Activated CD8-positive, alpha-beta memory T cell treated with anti-CD3 and anti-CD28 coated beads for 36 hours (primary cell): ENCODE measurements around the gene ZSWIM4. TPM values are rescaled to one million over a fixed set of nuclear protein-coding genes. Genes with fewer than 3 reads are reported as not detected.
"Not testable (repeated sequence)": the region's sequence is repeated elsewhere in the genome, so short reads cannot be mapped to it uniquely, and the experiment has no call there.

Experiments
- CTCF ChIA-PET: fragments of 350-600 bp; sonication (Branson Sonifier 250); formaldehyde crosslinking; loops from one replicate; lab custom pipeline; 2021; ENCODE audit warnings: antibody characterized with exemption; lab: Charles Lee
- POLR2A ChIA-PET: fragments of 350-600 bp; sonication (Branson Sonifier 250); formaldehyde crosslinking; loops from one replicate; lab custom pipeline; 2021; ENCODE audit warnings: antibody characterized with exemption; lab: Charles Lee
- total RNA-seq, 2 experiments: library from RNA; stranded (reverse); gene quantifications; one replicate each; pipeline ENCODE4 v1.2.3, GENCODE V29; 2021

ZSWIM4 gene
- total RNA-seq, 2 experiments from 2014 or later = 4.9 to 5.8 TPM

DNA sequence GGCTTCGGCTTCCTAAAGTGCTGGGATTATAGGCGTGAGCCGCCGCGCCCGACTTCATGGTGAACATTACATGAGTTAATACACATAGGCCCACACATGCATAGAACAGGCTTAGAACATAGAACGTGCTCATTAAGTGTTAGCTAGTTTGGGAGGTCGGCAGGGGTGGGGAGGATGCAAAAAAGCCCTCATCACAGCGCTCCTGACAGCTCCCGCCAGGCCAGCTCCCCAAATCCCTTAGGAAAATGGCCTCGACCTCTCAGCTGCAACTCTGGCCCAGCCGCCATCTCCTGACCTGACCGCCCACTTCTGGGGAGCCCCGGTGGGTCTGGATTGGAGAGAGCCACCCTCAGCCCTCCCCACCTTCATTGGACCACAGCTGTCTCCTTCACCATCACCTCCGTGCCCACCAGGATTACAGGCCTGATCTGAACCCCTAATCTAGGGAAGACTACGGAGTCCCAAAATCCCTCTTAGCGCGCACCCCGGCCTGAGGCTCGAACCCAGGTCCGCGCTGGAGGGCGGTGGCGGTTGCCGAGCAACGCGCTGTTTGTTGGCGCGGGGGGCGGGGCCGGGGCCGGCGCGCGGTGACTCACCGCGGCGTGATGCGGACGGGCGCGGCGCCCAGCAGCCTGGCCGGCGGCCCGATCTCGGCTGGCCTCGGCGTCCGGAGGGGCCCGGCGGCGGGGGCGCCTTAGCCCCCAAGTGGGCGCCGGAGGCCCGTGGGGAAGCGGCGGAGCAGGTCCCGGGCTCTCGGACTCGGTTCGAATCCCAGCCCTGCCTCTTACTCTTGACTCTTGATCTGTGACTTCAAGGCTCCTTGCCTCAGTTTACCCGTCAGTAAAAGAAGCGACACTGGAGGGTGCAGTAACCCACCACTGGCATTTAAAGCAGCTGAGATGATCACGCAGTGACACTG, 55.0 kb downstream of the ZSWIM4 start:
- CTCF ChIA-PET = interaction anchor here (0.7 to 4.1 kb wide), 3 partner anchors 11 to 224 kb away, joined by 3 to 25 read pairs (median 4); no protein-coding TSS in a partner anchor
- POLR2A ChIA-PET = interaction anchor here (1.0 to 6.4 kb wide), 3 partner anchors 10 to 12 kb away, joined by 6 to 74 read pairs (median 8); no protein-coding TSS in a partner anchor

DNA sequence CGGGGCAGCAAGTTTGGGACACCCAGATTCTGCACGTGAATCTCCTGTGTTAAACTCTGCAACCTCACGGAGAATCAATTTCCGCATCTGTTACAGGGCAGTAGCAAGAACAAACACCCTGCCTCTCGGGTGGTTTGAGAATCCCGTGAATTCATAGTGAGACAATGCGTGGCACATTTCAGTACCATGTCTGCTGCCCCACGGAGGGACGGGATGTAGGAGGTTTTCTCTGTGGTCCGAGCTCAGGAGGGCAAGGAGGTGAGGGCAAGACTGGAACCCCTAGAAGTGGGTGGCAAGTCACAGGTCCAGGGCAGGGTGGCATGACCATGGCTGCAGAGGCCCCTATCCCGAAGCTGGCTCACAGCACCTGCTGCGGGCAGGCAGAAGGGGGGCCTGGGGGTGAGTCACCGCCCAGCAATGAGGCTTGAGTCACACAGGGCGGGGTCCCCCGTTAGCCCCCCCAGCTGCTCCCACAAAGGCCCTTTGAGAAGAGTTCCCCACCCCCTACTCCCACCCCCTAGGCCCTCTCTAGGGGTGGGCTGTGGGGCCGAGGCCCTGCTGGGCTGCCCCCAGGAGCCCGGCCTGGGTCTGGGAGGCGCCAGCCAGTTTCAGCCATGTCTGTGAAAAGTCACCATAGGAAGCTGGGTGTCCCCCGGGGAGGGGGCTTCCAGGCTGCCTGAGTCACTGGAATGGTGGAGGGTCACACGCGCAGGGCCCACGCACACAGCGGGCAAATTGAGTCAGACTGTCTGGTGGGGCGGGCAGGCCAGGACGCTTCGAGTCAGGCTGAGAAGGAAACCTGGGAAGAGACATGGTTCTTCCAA, 55.9 kb downstream of the ZSWIM4 start:
- ChIA-PET POLR2A (interaction anchor here (0.6 to 6.4 kb wide), 3 partner anchors 11 to 222 kb away, joined by 3 to 74 read pairs (median 8); no protein-coding TSS in a partner anchor), CTCF (interaction anchor here (0.7 to 4.1 kb wide), 2 partner anchors 10 to 223 kb away, joined by 4 to 25 read pairs; no protein-coding TSS in a partner anchor)

DNA sequence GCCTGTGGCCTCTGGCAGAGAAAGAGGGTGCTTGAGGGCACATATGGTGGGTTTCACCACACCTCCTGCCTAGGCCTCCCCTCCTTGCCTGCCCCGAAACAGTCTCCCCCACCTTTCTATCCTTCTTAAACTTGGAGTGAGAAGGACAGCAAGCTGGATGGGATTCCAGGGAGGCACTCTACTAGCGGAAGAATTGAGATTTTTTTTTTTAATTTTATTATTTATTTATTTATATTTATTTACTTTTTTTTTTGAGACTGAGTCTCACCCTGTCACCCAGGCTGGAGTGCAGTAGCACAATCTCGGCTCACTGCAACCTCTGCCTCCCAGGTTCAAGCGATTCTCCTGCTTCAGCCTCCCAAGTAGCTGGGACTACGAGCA, 56.5 kb downstream of the ZSWIM4 start:
- CTCF ChIA-PET = interaction anchor here (1.5 to 4.1 kb wide), 2 partner anchors 10 to 63 kb away, joined by 3 to 25 read pairs; no protein-coding TSS in a partner anchor
- POLR2A ChIA-PET = interaction anchor here (0.6 to 6.4 kb wide), 3 partner anchors 10 to 223 kb away, joined by 3 to 74 read pairs (median 8); no protein-coding TSS in a partner anchor

DNA sequence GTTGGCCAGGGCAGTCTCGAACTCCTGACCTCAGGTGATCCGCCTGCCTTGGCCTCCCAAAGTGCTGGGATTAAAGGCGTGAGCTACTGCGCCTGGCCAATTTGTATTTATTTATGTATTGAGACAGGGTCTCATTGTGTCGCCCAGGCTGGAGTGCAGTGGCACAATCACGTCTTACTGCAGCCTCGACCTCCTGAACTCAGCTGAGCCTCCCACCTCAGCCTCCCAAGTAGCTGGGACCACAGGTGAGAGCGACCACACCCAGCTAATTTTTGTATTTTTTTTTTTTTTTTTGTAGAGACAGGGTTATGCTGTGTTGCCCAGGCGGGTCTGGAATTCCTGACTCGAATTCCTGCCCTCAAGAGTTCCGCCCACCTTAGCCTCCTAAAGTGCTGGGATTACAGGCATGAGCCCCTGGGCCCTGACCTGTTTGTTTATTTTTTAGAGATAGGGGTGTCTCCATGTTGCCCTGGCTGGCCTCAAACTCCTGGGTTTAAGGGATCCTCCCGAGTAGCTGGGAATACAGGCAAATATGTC, 57.0 kb downstream of the ZSWIM4 start:
- POLR2A ChIA-PET = not testable (repeated sequence)
- CTCF ChIA-PET = interaction anchor here (1.5 to 4.1 kb wide), 2 partner anchors 9 to 64 kb away, joined by 3 to 25 read pairs; no protein-coding TSS in a partner anchor

DNA sequence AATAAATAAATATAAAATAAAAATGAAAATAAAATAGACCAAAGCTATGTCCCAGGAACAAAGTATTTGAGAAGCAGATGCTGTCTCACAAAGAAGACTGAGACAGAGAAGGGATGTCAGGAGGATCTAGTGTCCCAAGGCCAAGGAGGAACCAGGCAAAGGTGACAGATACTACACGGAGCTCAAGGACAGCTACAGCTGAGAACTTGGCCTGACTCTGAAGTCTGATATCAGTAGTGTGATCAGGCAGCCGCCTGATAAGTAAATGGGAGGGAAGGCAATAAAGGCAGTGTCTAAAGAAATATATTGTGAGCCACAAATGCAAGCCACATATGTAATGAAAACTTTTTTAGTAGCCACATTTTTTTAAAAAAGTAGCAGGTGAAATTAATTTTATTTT, 61.3 kb downstream of the ZSWIM4 start:
- CTCF ChIA-PET = interaction anchor here (0.9 to 1.0 kb wide), 2 partner anchors 15 to 17 kb away, joined by 3 to 4 read pairs; no protein-coding TSS in a partner anchor
- POLR2A ChIA-PET = no interaction called here

DNA sequence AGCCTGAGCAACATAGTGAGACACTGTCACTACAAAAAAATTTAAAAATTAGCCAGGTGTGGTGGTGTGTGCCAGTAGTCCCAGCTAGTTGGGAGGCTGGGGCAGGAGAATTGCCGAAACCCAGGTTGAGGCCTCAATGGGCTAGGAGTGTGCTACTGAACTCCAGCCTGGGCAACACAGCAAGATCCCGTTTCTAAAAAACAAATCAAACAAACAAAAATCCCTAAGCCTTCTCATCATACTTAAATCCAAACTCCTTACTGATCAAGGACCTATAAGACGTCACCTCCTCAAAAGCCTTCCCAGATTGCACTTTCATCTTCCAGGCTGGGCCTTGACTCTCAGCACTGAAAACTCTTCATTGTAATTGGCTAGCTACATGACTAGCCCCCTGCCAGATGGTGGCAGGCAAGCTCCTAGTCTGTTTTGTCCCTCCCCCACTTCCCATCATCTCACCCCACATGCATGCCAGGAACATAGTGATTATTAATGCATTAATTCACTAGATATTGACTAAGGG, 64.2 kb downstream of the ZSWIM4 start:
- CTCF ChIA-PET = interaction anchor here (4.0 to 8.6 kb wide), 2 partner anchors 9 to 74 kb away, joined by 25 to 103 read pairs; no protein-coding TSS in a partner anchor
- POLR2A ChIA-PET = interaction anchor here (0.6 to 0.9 kb wide), 2 partner anchors 9 to 94 kb away, joined by 3 to 6 read pairs; no protein-coding TSS in a partner anchor

DNA sequence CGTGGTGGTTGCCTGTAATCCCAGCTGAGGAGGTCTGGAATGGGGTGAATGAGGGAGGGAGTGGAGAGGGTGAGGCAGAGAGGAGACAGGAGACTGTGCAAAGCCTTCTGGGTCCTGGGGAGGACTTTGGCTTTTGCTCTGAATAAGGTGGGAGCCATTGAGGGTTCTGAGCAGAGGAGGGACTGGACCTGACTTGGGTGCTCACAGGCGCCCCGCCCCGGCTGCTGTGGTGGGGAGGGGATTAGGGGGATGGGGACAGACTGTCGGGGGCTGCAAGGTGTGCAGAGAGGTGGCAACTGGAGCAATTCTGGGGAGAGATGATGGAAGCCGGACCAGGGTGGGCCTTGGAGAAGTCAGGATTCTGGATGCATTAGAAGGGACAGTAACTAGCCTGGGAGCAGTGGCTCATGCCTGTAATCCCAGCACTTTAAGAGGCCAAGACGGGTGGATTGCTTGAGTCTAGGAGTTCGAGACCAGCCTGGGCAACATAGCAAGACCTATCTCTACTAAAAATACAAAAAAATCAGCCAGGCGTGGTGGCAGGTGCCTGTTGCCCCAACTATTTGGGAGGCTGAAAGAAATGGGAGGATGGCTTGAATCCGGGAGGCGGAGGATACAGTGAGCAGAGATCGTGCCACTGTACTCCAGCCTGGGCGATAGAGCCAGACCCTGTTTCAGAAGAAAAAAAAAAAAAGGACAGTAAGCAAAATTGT, 65.6 kb downstream of the ZSWIM4 start:
- CTCF ChIA-PET = interaction anchor here (1.3 to 8.6 kb wide), 7 partner anchors 10 to 212 kb away, joined by 5 to 103 read pairs (median 16); partner anchors contain the start of gene MISP3
- POLR2A ChIA-PET = interaction anchor here (0.7 to 4.0 kb wide), 7 partner anchors 10 to 1440 kb away, joined by 3 to 54 read pairs (median 8); a partner anchor contains a TSS

DNA sequence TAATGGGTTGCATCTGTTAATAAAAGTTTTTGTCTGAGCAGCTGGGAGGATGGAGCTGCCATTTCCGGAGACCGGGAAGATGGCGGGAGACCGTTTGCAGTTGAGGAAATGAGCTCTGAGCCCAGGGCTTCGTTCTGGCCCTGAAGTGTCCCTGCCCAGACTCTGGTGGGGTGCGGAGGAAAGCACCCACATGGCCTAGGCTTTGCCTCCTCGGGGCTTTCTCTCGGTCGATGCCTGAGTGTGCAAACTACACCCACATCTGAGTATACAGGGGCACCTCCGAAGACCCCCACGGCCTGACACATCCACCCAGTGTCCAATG, 66.1 kb downstream of the ZSWIM4 start:
- ChIA-PET CTCF (interaction anchor here (1.2 to 8.6 kb wide), 11 partner anchors 11 to 211 kb away, joined by 3 to 103 read pairs (median 8); partner anchors contain the start of genes MISP3 and ZSWIM4), POLR2A (interaction anchor here (0.7 to 4.0 kb wide), 7 partner anchors 10 to 1439 kb away, joined by 3 to 54 read pairs (median 8); a partner anchor contains a TSS)

DNA sequence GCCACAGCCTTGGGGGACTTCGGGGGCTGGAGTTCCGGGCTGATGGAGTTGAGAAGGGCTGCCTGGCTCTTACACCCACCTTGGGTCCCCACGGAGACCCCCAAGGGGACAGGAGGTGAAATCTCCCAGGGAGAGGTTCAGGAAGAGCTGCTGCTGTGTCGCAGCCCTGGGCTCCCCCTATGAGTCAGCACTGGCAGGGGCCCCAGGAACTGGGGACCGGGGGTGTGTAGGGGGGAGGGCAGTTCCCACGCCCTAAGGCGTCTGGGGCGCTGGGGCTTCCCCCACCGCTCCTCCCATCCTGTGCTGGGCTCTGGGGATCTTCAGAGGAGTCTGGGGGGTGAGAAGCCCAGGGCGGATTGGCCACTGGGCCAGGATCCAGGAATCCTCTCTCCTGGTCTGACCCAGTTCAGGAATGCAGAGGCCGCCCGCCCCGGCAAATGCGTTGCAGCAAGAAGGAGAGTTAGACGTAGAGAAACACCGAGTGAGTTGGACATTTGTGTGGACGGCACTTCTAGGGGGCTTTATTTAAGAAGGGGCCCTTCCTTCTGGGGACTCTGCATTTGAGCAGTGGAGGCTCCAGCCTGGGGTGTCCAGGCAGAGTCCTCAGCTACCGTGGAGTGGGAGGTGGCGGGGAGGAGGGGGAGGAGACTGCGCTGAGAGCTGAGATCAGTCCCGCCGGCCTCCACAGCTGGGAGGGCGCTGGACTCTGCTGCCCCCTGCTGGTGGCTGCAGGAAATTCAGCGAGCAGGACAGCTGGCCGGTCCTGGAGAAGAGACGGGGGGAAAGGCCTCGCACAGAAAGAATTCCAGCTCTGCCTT, 66.7 kb downstream of the ZSWIM4 start:
- POLR2A ChIA-PET = interaction anchor here (0.5 to 4.0 kb wide), 12 partner anchors 11 to 1969 kb away, joined by 3 to 54 read pairs (median 4); partner anchors contain the start of gene ZSWIM4
- CTCF ChIA-PET = interaction anchor here (0.5 to 8.6 kb wide), 21 partner anchors 9 to 249 kb away, joined by 3 to 103 read pairs (median 5); partner anchors contain the start of genes C19orf53, MISP3, MRI1 and ZSWIM4

DNA sequence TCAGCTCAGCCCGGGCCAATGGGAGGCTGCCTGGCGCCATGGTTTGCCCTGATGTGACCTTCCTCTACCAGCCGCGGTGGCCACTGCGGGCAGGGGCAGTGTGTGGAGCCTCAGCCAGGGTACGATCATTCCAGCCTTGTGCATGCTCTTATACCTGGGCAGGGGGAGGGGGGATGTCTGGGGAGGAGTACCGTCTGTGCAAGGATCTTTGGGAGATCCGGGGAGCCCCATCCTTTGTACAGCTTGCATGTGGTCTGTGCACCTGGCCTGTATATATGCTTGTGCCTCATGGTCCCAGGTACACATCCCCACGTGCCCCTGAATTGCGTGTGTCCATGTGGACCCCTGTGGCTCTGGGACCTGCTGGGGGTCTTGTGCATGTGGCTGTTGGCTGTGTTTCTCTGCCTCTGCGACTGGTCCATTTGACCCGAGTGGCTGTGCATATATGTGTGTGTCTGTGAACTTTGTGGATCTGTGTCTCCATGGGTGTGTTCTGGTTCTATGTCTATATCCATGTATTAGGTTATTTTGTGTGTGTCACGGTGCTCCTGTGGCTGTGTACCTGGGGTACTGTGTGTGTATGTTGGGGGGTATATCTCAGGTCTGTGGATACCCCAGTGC, 68.9 kb downstream of the ZSWIM4 start:
- POLR2A ChIA-PET = interaction anchor here (4.0 kb wide), 1 partner anchor 25 kb away, joined by 54 read pairs; no protein-coding TSS in a partner anchor
- CTCF ChIA-PET = interaction anchor here (0.9 to 8.6 kb wide), 4 partner anchors 17 to 586 kb away, joined by 3 to 103 read pairs (median 24); no protein-coding TSS in a partner anchor

DNA sequence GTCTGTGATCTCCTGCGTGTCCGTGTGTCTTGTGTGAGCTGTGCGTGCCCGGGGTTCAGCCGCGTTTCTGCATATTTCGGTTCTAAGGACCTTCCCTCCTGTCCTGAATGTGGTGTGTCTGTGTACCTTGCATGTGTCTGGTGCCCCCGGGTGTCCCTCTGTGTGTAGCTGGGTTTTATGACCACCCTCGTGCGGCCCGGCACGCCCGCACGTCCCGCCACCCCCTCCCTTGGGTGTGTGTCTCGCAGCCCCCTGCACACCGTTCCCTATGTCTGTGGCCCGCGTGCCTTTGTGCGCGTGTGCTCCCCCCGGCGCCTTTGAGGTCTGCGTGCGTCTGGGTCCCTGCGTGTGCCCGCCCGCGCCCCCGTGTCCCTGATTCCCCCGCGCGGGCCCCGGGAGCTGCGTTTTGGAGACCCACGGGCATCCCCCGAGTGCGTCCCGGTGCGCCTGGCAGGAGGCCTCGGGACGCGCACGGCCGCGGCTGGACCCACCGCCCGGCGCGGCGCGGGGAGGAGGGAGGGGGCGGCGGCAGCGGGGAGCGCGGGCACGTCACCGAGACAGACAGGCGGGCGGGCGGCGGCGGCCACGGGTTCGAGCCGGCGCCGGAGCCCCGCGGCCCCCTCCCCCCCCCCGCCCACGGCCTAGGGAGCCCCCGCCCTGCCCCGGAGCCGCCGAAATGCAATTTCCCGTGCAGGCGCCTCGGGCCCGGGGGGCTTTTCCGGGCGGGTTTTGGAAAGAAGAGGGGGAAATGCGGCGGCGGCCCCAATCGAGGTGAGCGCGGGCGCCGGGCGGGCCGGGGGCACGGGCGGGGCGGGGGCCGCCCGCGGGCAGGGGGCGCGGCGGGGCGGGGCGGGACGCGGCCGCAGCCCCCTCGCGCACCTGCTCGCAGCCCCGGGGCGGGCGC, 69.7 kb downstream of the ZSWIM4 start:
- CTCF ChIA-PET = interaction anchor here (0.9 to 8.6 kb wide), 5 partner anchors 16 to 587 kb away, joined by 3 to 103 read pairs (median 4); partner anchors contain the start of gene MISP3
- POLR2A ChIA-PET = interaction anchor here (4.0 kb wide), 1 partner anchor 26 kb away, joined by 54 read pairs; no protein-coding TSS in a partner anchor

DNA sequence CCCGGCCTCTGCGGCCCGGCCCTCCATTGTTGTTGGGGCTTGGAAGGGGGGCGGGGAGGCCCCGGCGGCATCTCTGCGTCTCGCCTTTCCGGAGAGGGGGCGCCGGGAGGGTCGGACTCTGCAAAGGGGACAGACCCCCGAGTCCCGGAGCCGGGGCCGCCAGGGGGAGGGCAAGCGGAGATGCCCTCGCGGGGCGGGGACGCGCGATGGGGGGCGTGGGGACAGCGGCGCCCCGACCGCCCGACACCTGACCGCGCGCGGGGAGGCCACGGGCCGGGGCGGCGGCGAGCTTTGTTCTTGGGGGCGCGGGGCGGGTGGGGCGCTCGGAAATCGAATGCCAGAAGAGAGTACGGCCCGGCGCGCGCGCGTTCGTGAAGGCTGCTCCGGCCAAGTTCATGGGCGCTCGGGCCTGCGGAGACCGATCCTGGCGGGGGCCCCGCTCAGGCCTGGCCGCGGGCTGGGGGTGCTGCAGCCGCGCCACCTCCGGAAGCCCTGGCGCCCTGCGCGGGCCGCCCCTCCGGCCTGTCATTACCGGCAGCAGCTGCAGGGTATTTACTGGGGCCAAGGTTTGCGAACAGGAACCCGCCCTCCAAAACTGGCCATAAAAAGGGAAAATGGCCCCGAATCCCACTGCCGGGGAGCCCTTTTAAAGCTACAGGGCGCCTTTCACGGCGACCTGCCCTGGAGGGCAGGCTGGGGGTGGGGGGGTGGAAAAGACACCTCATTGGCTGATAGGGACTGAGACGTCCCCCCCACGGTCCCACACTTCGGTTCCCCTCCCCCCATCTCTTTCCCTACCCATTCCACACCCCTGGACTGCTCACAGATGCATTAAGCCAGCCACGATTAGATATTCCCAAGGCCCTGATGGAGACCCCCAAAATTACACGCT, 70.6 kb downstream of the ZSWIM4 start:
- CTCF ChIA-PET = interaction anchor here (0.6 to 8.6 kb wide), 3 partner anchors 81 to 207 kb away, joined by 3 to 103 read pairs (median 3); partner anchors contain the start of gene MISP3
- POLR2A ChIA-PET = interaction anchor here (0.6 kb wide), 2 partner anchors 41 to 175 kb away, joined by 3 to 5 read pairs; no protein-coding TSS in a partner anchor

DNA sequence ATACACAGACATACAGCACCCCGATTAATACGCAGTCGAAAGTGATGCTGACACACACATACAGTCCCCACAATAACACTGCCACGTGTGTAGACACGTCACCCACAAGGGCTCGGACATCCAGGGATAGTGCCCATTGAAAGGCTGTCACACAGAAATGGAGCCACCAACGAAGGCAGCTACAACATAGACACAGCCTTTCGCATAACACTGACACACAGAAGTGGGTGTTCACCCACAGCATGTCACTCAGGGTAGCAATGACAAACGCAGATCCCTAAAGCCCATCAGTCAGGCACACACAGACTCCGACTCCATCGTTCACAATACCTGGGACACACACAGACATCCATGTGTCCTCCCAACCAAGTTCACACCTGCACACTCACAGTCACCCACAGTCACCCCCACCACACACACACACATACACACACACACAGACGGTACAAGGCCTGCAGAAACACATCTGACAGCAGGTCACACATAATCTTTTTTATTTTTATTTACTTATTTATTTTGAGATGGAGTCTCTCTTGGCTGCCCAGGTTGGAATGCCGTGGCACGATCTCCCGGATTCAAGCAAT, 71.3 kb downstream of the ZSWIM4 start:
- CTCF ChIA-PET = interaction anchor here (0.6 to 8.6 kb wide), 3 partner anchors 81 to 197 kb away, joined by 3 to 103 read pairs (median 3); partner anchors contain the start of gene DCAF15
- POLR2A ChIA-PET = no interaction called here
